Measurements from ENCODE around the gene RPS6KC1. TPM values are rescaled to one million over a fixed set of nuclear protein-coding genes. Genes with fewer than 3 reads are reported as not detected.

RPS6KC1 gene
- total and polyA plus RNA-seq, 9 of the 15 experiments (the other 6 are each of a cell fraction or from before 2014, with no cell fraction given): 4.3 to 34.6 (median 20.9) TPM

- TF ChIP-seq CTBP1 (IDR thresholded peaks at IDR 0.05; ENCODE audit: borderline replicate concordance) (no peak), ZNF354B (CRISPR knock-in tag; IDR thresholded peaks at IDR 0.05) (no peak), DPF2 (IDR thresholded peaks at IDR 0.05) (0 out of 2 replicates have a peak, but pooled peaks have one; percentile 28), NEUROD1 (IDR thresholded peaks at IDR 0.05; ENCODE audit: borderline replicate concordance, low read depth, low read length, partially characterized antibody) (no peak), ATF3 (IDR thresholded peaks at IDR 0.05) (peak; percentile 64), ATF3 (CRISPR knock-in tag; conservative IDR thresholded peaks at IDR 0.05) (no peak), JUND (IDR thresholded peaks at IDR 0.05; ENCODE audit: borderline replicate concordance, low read depth, low read length) (peak; percentile 62; the same call in 1 of the 2 replicates), JUND (tag; IDR thresholded peaks at IDR 0.05; ENCODE audit: borderline replicate concordance, low read depth, low read length) (no peak; the same call in 2 of the 3 replicates), REST (IDR thresholded peaks at IDR 0.05; ENCODE audit: borderline replicate concordance) (no peak), REST (CRISPR knock-in tag; IDR thresholded peaks at IDR 0.05; ENCODE audit: low read depth) (no peak), ZBTB17 (CRISPR knock-in tag; IDR thresholded peaks at IDR 0.05) (no peak), ARID1B (IDR thresholded peaks at IDR 0.05) (peak; percentile 35; the same call in 1 of the 2 replicates), E2F3 (CRISPR knock-in tag; IDR thresholded peaks at IDR 0.05) (no peak)
Observed at GRCh38 chr1:213123536-213123935, 72.5 kb downstream of the RPS6KC1 start (continued).

Measured in K562 (cell line).